ENCODE data around the gene LYRM7. TPM values are rescaled to one million over a fixed set of nuclear protein-coding genes. Genes with fewer than 3 reads are reported as not detected.

LYRM7 gene
- total RNA-seq, 2 donors from 2014 or later = 6.3 to 7.6 TPM

GRCh38 chr5:131225282-131225974 lies 54.7 kb downstream of the LYRM7 start:
- no peak for DNase-seq (ENCODE audit: low spot score)
- no peaks in the 10 kb centered on the region for H3K36me3 ChIP-seq
- H3K27me3 ChIP-seq (replicated peaks; ENCODE audit: insufficient read depth) = no peaks in the 10 kb centered on the region
- no peaks in the 10 kb centered on the region for H3K4me1 ChIP-seq (replicated peaks)
- WGBS = 75% methylated on average over 4 of the region's 4 CpGs
- no peak overlapping the region for H3K27ac ChIP-seq
- no peak for TF ChIP-seq POLR2A (IDR thresholded peaks at IDR 0.05)
- TF ChIP-seq POLR2AphosphoS5 (IDR thresholded peaks at IDR 0.05) = no peak
- TF ChIP-seq CTCF (IDR thresholded peaks at IDR 0.05) = no peak
- no peak overlapping the region for H3K4me3 ChIP-seq
- intact Hi-C loops (cut with DNase I) = no loop called here
- no peaks in the 10 kb centered on the region for H3K9me3 ChIP-seq

- Histone ChIP-seq H3K9me3 (no peaks in the 10 kb centered on the region), H3K36me3 (no peaks in the 10 kb centered on the region), H3K27ac (no peak overlapping the region), H3K4me1 (replicated peaks) (no peaks in the 10 kb centered on the region), H3K27me3 (replicated peaks; ENCODE audit: insufficient read depth) (no peaks in the 10 kb centered on the region), H3K4me3 (no peak overlapping the region)
- no peak for DNase-seq (ENCODE audit: low spot score)
- TF ChIP-seq POLR2AphosphoS5 (IDR thresholded peaks at IDR 0.05) (no peak), CTCF (IDR thresholded peaks at IDR 0.05) (no peak), POLR2A (IDR thresholded peaks at IDR 0.05) (no peak)
- intact Hi-C loops (cut with DNase I) = no loop called here
- 85% methylated on average over 2 of the region's 2 CpGs for WGBS
Measured at GRCh38 chr5:131226899-131227298, 56.2 kb downstream of the LYRM7 start.

- Histone ChIP-seq H3K36me3 (no peaks in the 10 kb centered on the region), H3K4me3 (no peak overlapping the region), H3K27ac (no peak overlapping the region), H3K27me3 (replicated peaks; ENCODE audit: insufficient read depth) (no peaks in the 10 kb centered on the region), H3K4me1 (replicated peaks) (no peaks in the 10 kb centered on the region), H3K9me3 (no peaks in the 10 kb centered on the region)
- no peak for DNase-seq (ENCODE audit: low spot score)
- intact Hi-C loops (cut with DNase I) = no loop called here
- WGBS = 93% methylated on average over 1 of the region's 1 CpG
- TF ChIP-seq CTCF (IDR thresholded peaks at IDR 0.05) (no peak), POLR2AphosphoS5 (IDR thresholded peaks at IDR 0.05) (no peak), POLR2A (IDR thresholded peaks at IDR 0.05) (no peak)
Measured at GRCh38 chr5:131228646-131229045, 57.9 kb downstream of the LYRM7 start.

GRCh38 chr5:131229623-131230022 lies 58.9 kb downstream of the LYRM7 start:
- Histone ChIP-seq H3K36me3 (no peaks in the 10 kb centered on the region), H3K4me1 (replicated peaks) (no peaks in the 10 kb centered on the region), H3K27ac (no peak overlapping the region), H3K27me3 (replicated peaks; ENCODE audit: insufficient read depth) (no peaks in the 10 kb centered on the region), H3K4me3 (no peak overlapping the region), H3K9me3 (no peaks in the 10 kb centered on the region)
- intact Hi-C loops (cut with DNase I) = no loop called here
- no peak for DNase-seq (ENCODE audit: low spot score)
- TF ChIP-seq POLR2AphosphoS5 (IDR thresholded peaks at IDR 0.05) (no peak), POLR2A (IDR thresholded peaks at IDR 0.05) (no peak), CTCF (IDR thresholded peaks at IDR 0.05) (no peak)
- WGBS = 90% methylated on average over 4 of the region's 4 CpGs

GRCh38 chr5:131230406-131230805 lies 59.7 kb downstream of the LYRM7 start:
- no peaks in the 10 kb centered on the region for H3K4me1 ChIP-seq (replicated peaks)
- H3K27me3 ChIP-seq (replicated peaks; ENCODE audit: insufficient read depth) = no peaks in the 10 kb centered on the region
- no peak for TF ChIP-seq CTCF (IDR thresholded peaks at IDR 0.05)
- no peak for TF ChIP-seq POLR2A (IDR thresholded peaks at IDR 0.05)
- TF ChIP-seq POLR2AphosphoS5 (IDR thresholded peaks at IDR 0.05) = no peak
- no peaks in the 10 kb centered on the region for H3K9me3 ChIP-seq
- no peak overlapping the region for H3K27ac ChIP-seq
- intact Hi-C loops (cut with DNase I) = no loop called here
- no peak overlapping the region for H3K4me3 ChIP-seq
- WGBS = 63% methylated on average over 5 of the region's 5 CpGs
- DNase-seq (ENCODE audit: low spot score) = no peak
- H3K36me3 ChIP-seq = no peaks in the 10 kb centered on the region

All from prostate gland (tissue), 2 donors.